Fibroblast of lung (primary cell): ENCODE measurements around the gene NXPE3. TPM values are rescaled to one million over a fixed set of nuclear protein-coding genes. Genes with fewer than 3 reads are reported as not detected.

Experiments
- DNase-seq, 2 donors: peaks; one replicate each; pipeline versions ENCODE4 v3.0.0 to v3.0.0-alpha.2; 2010; ENCODE audit warnings: low read depth in 2 of 2
- H2AFZ ChIP-seq: 2 replicates; pipeline ENCODE4 v1.5.1; 2012; ENCODE audit warnings: low read length, control low read depth, inconsistent platforms
- H3K27ac ChIP-seq: 2 replicates; pipeline ENCODE4 v1.5.1; 2011; ENCODE audit warnings: low read length, control low read depth; ENCODE audit not compliant: insufficient read depth
- H3K27me3 ChIP-seq: 2 replicates; pipeline ENCODE4 v1.5.1; 2011; ENCODE audit warnings: mild to moderate bottlenecking, low read length; ENCODE audit not compliant: control insufficient read depth, insufficient read depth
- H3K36me3 ChIP-seq: 2 replicates; pipeline ENCODE4 v1.5.1; 2011; ENCODE audit warnings: low read length; ENCODE audit not compliant: control insufficient read depth, insufficient read depth
- H3K4me1 ChIP-seq: 2 replicates; pipeline ENCODE4 v1.5.1; 2011; ENCODE audit warnings: low read length; ENCODE audit not compliant: control insufficient read depth, insufficient read depth; ENCODE audit errors: extremely low read depth
- H3K4me2 ChIP-seq: 2 replicates; pipeline ENCODE4 v1.5.1; 2011; ENCODE audit warnings: low read length, control low read depth; ENCODE audit not compliant: insufficient read depth; ENCODE audit errors: extremely low read depth
- H3K4me3 ChIP-seq, 4 experiments: fragments of 200-600 bp in 1 of 4; sonication (generic) in 1 of 4; replicated peaks in 1 of 4; 2 replicates each; pipeline ENCODE4 v1.5.1; 2011 to 2016; ENCODE audit warnings: low read length in 4 of 4, low read depth in 3 of 4, mild to moderate bottlenecking in 3 of 4, control low read depth in 2 of 4, inconsistent platforms in 1 of 4, mixed read lengths in 1 of 4; ENCODE audit not compliant: insufficient read depth in 1 of 4; ENCODE audit errors: control extremely low read depth in 1 of 4
- H3K79me2 ChIP-seq: 2 replicates; pipeline ENCODE4 v1.5.1; 2012; ENCODE audit warnings: mild to moderate bottlenecking, low read length, inconsistent platforms; ENCODE audit not compliant: control insufficient read depth, insufficient read depth
- H3K9ac ChIP-seq: 2 replicates; pipeline ENCODE4 v1.5.1; 2011; ENCODE audit warnings: mild to moderate bottlenecking, low read length, control low read depth; ENCODE audit not compliant: insufficient read depth
- H3K9me3 ChIP-seq: 2 replicates; pipeline ENCODE4 v1.5.1; 2012; ENCODE audit warnings: low read depth, low read length; ENCODE audit not compliant: control insufficient read depth, insufficient read depth
- H4K20me1 ChIP-seq: 2 replicates; pipeline ENCODE4 v1.5.1; 2011; ENCODE audit warnings: low read length; ENCODE audit not compliant: control insufficient read depth, insufficient read depth; ENCODE audit errors: extremely low read depth
- CTCF ChIP-seq, 2 donors: IDR thresholded peaks in 1 of 2; conservative IDR thresholded peaks in 1 of 2; 1 replicate in 1 of 2; 2 replicates in 1 of 2; pipeline ENCODE4 v1.5.1; 2011 to 2012; ENCODE audit warnings: low read length in 2 of 2, control low read depth in 1 of 2, inconsistent platforms in 1 of 2, low read depth in 1 of 2, mild to moderate bottlenecking in 1 of 2
- EZH2 ChIP-seq: IDR thresholded peaks from 2 replicates; pipeline ENCODE4 v1.5.1; 2012; ENCODE audit warnings: low read length, control low read depth, mild to moderate bottlenecking; ENCODE audit errors: missing control alignments
- polyA plus RNA-seq, 2 donors: library from polyadenylated mRNA; depleted of rRNA in 1 of 2; stranded (reverse) in 1 of 2; unstranded in 1 of 2; fragments of >200 nt; gene quantifications; 2 replicates each; pipeline ENCODE4 v1.2.1, GENCODE V29; 2011 to 2012; ENCODE audit warnings: missing spikeins in 1 of 2
- total RNA-seq: library from RNA; depleted of rRNA; stranded (reverse); fragments of >200 nt; gene quantifications from 2 replicates; pipeline ENCODE4 v1.2.1, GENCODE V29; 2014

The NXPE3 gene
- total and polyA plus RNA-seq, 2 donors (not counting 1 experiment from before 2014, with no cell fraction given), result 26.9 to 27.9 TPM

- no peak overlapping the region for H3K27ac ChIP-seq
- H3K4me1 ChIP-seq, result peaks cover 2% of the 10 kb centered on the region
- DNase-seq, result no peak
- H3K36me3 ChIP-seq, result peaks cover 22% of the 10 kb centered on the region
- no peaks in the 10 kb centered on the region for H3K27me3 ChIP-seq
- no peak overlapping the region for H3K4me2 ChIP-seq
- TF ChIP-seq CTCF (conservative IDR thresholded peaks at IDR 0.05 in 1 of 2, IDR thresholded peaks at IDR 0.05 in 1 of 2; ENCODE audit: low read depth in 1 of 2, low read length in 2 of 2) (no peak), EZH2 (no peak)
- no peak overlapping the region for H3K4me3 ChIP-seq
- H2AFZ ChIP-seq, result no peak overlapping the region
- no peak overlapping the region for H3K9ac ChIP-seq
- peaks cover 40% of the 10 kb centered on the region for H3K79me2 ChIP-seq
- no peaks in the 10 kb centered on the region for H3K9me3 ChIP-seq
- peaks cover 5% of the 10 kb centered on the region for H4K20me1 ChIP-seq
Observed at GRCh38 chr3:101854608-101855304, 75.7 kb downstream of the NXPE3 start.

GRCh38 chr3:101857301-101857741 is 78.3 kb downstream of the NXPE3 start:
- no peak overlapping the region for H3K9ac ChIP-seq
- no peak overlapping the region for H2AFZ ChIP-seq
- no peaks in the 10 kb centered on the region for H3K4me1 ChIP-seq
- H3K27me3 ChIP-seq, result no peaks in the 10 kb centered on the region
- H3K79me2 ChIP-seq, result peaks cover 15% of the 10 kb centered on the region
- no peak overlapping the region for H3K4me3 ChIP-seq
- H3K4me2 ChIP-seq, result no peak overlapping the region
- TF ChIP-seq CTCF (conservative IDR thresholded peaks at IDR 0.05 in 1 of 2, IDR thresholded peaks at IDR 0.05 in 1 of 2; ENCODE audit: low read depth in 1 of 2, low read length in 2 of 2) (no peak), EZH2 (no peak)
- no peak overlapping the region for H3K27ac ChIP-seq
- no peak for DNase-seq
- H3K36me3 ChIP-seq, result peaks cover 22% of the 10 kb centered on the region
- no peaks in the 10 kb centered on the region for H3K9me3 ChIP-seq
- H4K20me1 ChIP-seq, result no peaks in the 10 kb centered on the region

GRCh38 chr3:101858464-101859030 is 79.5 kb downstream of the NXPE3 start:
- TF ChIP-seq CTCF (conservative IDR thresholded peaks at IDR 0.05 in 1 of 2, IDR thresholded peaks at IDR 0.05 in 1 of 2; ENCODE audit: low read depth in 1 of 2, low read length in 2 of 2) (no peak), EZH2 (no peak)
- no peak for DNase-seq
- H4K20me1 ChIP-seq, result no peaks in the 10 kb centered on the region

More at GRCh38 chr3:101858464-101859030, 79.5 kb downstream of the NXPE3 start:
- H3K4me1 ChIP-seq, result no peaks in the 10 kb centered on the region
- no peak overlapping the region for H3K9ac ChIP-seq
- no peak overlapping the region for H3K4me3 ChIP-seq
- peaks cover 3% of the 10 kb centered on the region for H3K79me2 ChIP-seq
- H3K36me3 ChIP-seq, result peaks cover 14% of the 10 kb centered on the region
- no peak overlapping the region for H3K27ac ChIP-seq
- H3K4me2 ChIP-seq, result no peak overlapping the region
- H3K27me3 ChIP-seq, result no peaks in the 10 kb centered on the region
- no peak overlapping the region for H2AFZ ChIP-seq
- no peaks in the 10 kb centered on the region for H3K9me3 ChIP-seq
